H1 (cell line): ENCODE measurements around the gene CYGB. TPM values are rescaled to one million over a fixed set of nuclear protein-coding genes. Genes with fewer than 3 reads are reported as not detected.

Experiments used
- ATF3 ChIP-seq: IDR thresholded peaks from 2 replicates; pipeline ENCODE4 v1.6.1; 2011; ENCODE audit warnings: low read depth, mild to moderate bottlenecking, low read length; ENCODE audit not compliant: insufficient read depth
- BACH1 ChIP-seq: IDR thresholded peaks from 2 replicates; pipeline ENCODE4 v1.6.1; 2012; ENCODE audit warnings: low read length, improper control_type of control experiment
- BCL11A ChIP-seq, 2 experiments: IDR thresholded peaks; one replicate each; pipeline ENCODE4 v1.6.1; 2011; ENCODE audit warnings: low read depth in 2 of 2, low read length in 2 of 2, mild to moderate bottlenecking in 2 of 2
- CEBPB ChIP-seq: IDR thresholded peaks from 2 replicates; pipeline ENCODE4 v1.6.1; 2012; ENCODE audit warnings: low read depth, low read length
- CHD2 ChIP-seq: IDR thresholded peaks from 2 replicates; pipeline ENCODE4 v1.6.1; 2012; ENCODE audit warnings: low read length, improper control_type of control experiment
- EZH2 ChIP-seq: fragments of 200-600 bp; sonication (generic); IDR thresholded peaks from 2 replicates; pipeline ENCODE4 v1.7.1; 2012; ENCODE audit warnings: low read depth, mild to moderate bottlenecking, moderate library complexity, low read length, inconsistent platforms; ENCODE audit not compliant: severe bottlenecking
- HDAC2 ChIP-seq, 2 experiments: fragments of 300-600 bp in 1 of 2; sonication (generic) in 1 of 2; IDR thresholded peaks; 2 replicates each; pipeline ENCODE4 v1.6.1; 2011 to 2012; ENCODE audit warnings: low read depth in 2 of 2, low read length in 2 of 2, mild to moderate bottlenecking in 2 of 2, moderate library complexity in 2 of 2, borderline replicate concordance in 1 of 2, inconsistent platforms in 1 of 2
- SRF ChIP-seq: IDR thresholded peaks from 2 replicates; pipeline ENCODE4 v1.6.1; 2011; ENCODE audit warnings: mild to moderate bottlenecking, low read depth, low read length, moderate library complexity
- SUZ12 ChIP-seq: fragments of 200-600 bp; sonication (generic); IDR thresholded peaks from 2 replicates; pipeline ENCODE4 v1.6.1; 2012; ENCODE audit warnings: mild to moderate bottlenecking, inconsistent platforms, low read length, moderate library complexity, mixed read lengths
- TBP ChIP-seq: IDR thresholded peaks from 2 replicates; pipeline ENCODE4 v1.6.1; 2011; ENCODE audit warnings: low read depth, low read length, improper control_type of control experiment
- TEAD4 ChIP-seq: IDR thresholded peaks from 2 replicates; pipeline ENCODE4 v1.6.1; 2012; ENCODE audit warnings: low read depth, low read length, inconsistent platforms, mixed read lengths
- polyA plus RNA-seq, 7 experiments: library from polyadenylated mRNA; depleted of rRNA in 3 of 7; stranded (reverse) in 5 of 7; unstranded in 2 of 7; fragments of >200 nt in 5 of 7; fragments of 200-250 nt in 2 of 7; gene quantifications; 1 replicate in 5 of 7; 2 replicates in 1 of 7; 4 replicates in 1 of 7; pipeline versions ENCODE4 v1.2.1 to v1.2.3, GENCODE V29; 2011 to 2013; ENCODE audit warnings: missing spikeins in 2 of 7, mixed read lengths in 2 of 7
- total RNA-seq: library from RNA; stranded (reverse); fragmentation: NEBNext Ultra II Directional; extraction: Animal tissue kit (Norgen Biotek cat#: 25700); gene quantifications from 2 replicates; pipeline ENCODE4 v1.2.1, GENCODE V29; 2021

CYGB gene
- total and polyA plus RNA-seq, 2 of the 8 experiments (the other 6 are each of a cell fraction or from before 2014, with no cell fraction given), result 2.7 to 3.7 TPM

GRCh38 chr17:76557368-76558197 lies 20.1 kb upstream of the CYGB start (continued):
- TF ChIP-seq CEBPB, result no peak
- TF ChIP-seq TEAD4, result no peak
- peak; percentile 22; the same call in 1 of the 2 replicates for TF ChIP-seq SRF
- peak; percentile 100 for TF ChIP-seq CHD2
- TF ChIP-seq BACH1, result peak; percentile 82
- TF ChIP-seq EZH2, result no peak
- TF ChIP-seq ATF3, result no peak
- TF ChIP-seq HDAC2 (IDR thresholded peaks at IDR 0.05; ENCODE audit: borderline replicate concordance in 1 of 2, low read depth in 2 of 2, low read length in 2 of 2), result peak; percentile 53 to 78; a peak in 1 of 4 replicates
- TF ChIP-seq SUZ12, result no peak
- TF ChIP-seq BCL11A (IDR thresholded peaks at IDR 0.05; ENCODE audit: low read depth in 2 of 2, low read length in 2 of 2), result no peak
- TF ChIP-seq TBP, result peak; percentile 95
